Memory B cell (primary cell): ENCODE data around the gene KBTBD7.
"Not testable (repeated sequence)": the region's sequence is repeated elsewhere in the genome, so short reads cannot be mapped to it uniquely, and the experiment has no call there.

Source experiments
- ATAC-seq: fragments of 150-1000 bp; cut with Tn5 transposase; 2 replicates; pipeline ENCODE4 v1.10.0; 2021; ENCODE audit warnings: low read depth, mild to moderate bottlenecking, moderate library complexity
- DNase-seq, 2 donors: peaks; one replicate each; pipeline ENCODE4 v3.0.0; 2022; ENCODE audit warnings: low spot score in 2 of 2
- H3K27ac Mint-ChIP-seq: one replicate; pipeline ENCODE4 v1.8.0; 2022; ENCODE audit warnings: mild to moderate bottlenecking, moderate library complexity, mixed read lengths
- H3K27me3 Mint-ChIP-seq: one replicate; pipeline ENCODE4 v1.8.0; 2022; ENCODE audit warnings: mixed read lengths
- H3K36me3 Mint-ChIP-seq: one replicate; pipeline ENCODE4 v1.8.0; 2022; ENCODE audit warnings: mild to moderate bottlenecking, mixed read lengths
- H3K4me1 Mint-ChIP-seq: one replicate; pipeline ENCODE4 v1.8.0; 2022; ENCODE audit warnings: mixed read lengths
- H3K4me3 Mint-ChIP-seq: one replicate; pipeline ENCODE4 v1.8.0; 2022; ENCODE audit warnings: mild to moderate bottlenecking, moderate library complexity, mixed read lengths
- H3K9me3 Mint-ChIP-seq: one replicate; pipeline ENCODE4 v1.8.0; 2022; ENCODE audit warnings: mixed read lengths

KBTBD7 gene

GRCh38 chr13:41178040-41178439 is 16.3 kb downstream of the KBTBD7 start:
- no peak overlapping the region for H3K4me3 Mint-ChIP-seq
- H3K27ac Mint-ChIP-seq, result no peak overlapping the region
- DNase-seq (no peak), ATAC-seq (no peak)
- no peaks in the 10 kb centered on the region for H3K27me3 Mint-ChIP-seq
- H3K9me3 Mint-ChIP-seq, result peaks cover 8% of the 10 kb centered on the region
- H3K36me3 Mint-ChIP-seq, result peaks cover 14% of the 10 kb centered on the region
- no peaks in the 10 kb centered on the region for H3K4me1 Mint-ChIP-seq

GRCh38 chr13:41177616-41178015 is 16.8 kb downstream of the KBTBD7 start:
- no peaks in the 10 kb centered on the region for H3K27me3 Mint-ChIP-seq
- H3K9me3 Mint-ChIP-seq, result peaks cover 8% of the 10 kb centered on the region
- DNase-seq (no peak), ATAC-seq (no peak)
- H3K4me1 Mint-ChIP-seq, result no peaks in the 10 kb centered on the region
- H3K27ac Mint-ChIP-seq, result no peak overlapping the region
- no peak overlapping the region for H3K4me3 Mint-ChIP-seq
- peaks cover 17% of the 10 kb centered on the region for H3K36me3 Mint-ChIP-seq

- not testable (repeated sequence) for H3K4me3 Mint-ChIP-seq, H3K27me3 Mint-ChIP-seq, H3K4me1 Mint-ChIP-seq, ATAC-seq, H3K27ac Mint-ChIP-seq, DNase-seq, H3K9me3 Mint-ChIP-seq
- peaks cover 21% of the 10 kb centered on the region for H3K36me3 Mint-ChIP-seq
Measured at GRCh38 chr13:41175576-41175975, 18.8 kb downstream of the KBTBD7 start.

- Mint-ChIP-seq H3K4me3 (no peak overlapping the region), H3K4me1 (peaks cover 3% of the 10 kb centered on the region), H3K9me3 (peaks cover 9% of the 10 kb centered on the region), H3K27me3 (no peaks in the 10 kb centered on the region), H3K27ac (no peak overlapping the region), H3K36me3 (peaks cover 11% of the 10 kb centered on the region)
- no peak for ATAC-seq
- no peak for DNase-seq
Measured at GRCh38 chr13:41162151-41162550, 32.2 kb downstream of the KBTBD7 start.

GRCh38 chr13:41159174-41159573 is 35.2 kb downstream of the KBTBD7 start:
- Mint-ChIP-seq H3K4me1 (no peaks in the 10 kb centered on the region), H3K4me3 (no peak overlapping the region), H3K9me3 (peaks cover 3% of the 10 kb centered on the region), H3K27ac (no peak overlapping the region), H3K36me3 (peaks cover 6% of the 10 kb centered on the region), H3K27me3 (no peaks in the 10 kb centered on the region)
- ATAC-seq (no peak), DNase-seq (no peak)

- no peak overlapping the region for H3K4me3 Mint-ChIP-seq
- H3K9me3 Mint-ChIP-seq, result peaks cover 3% of the 10 kb centered on the region
- H3K4me1 Mint-ChIP-seq, result no peaks in the 10 kb centered on the region
- H3K36me3 Mint-ChIP-seq, result peaks cover 6% of the 10 kb centered on the region
- DNase-seq (no peak), ATAC-seq (no peak)
- no peak overlapping the region for H3K27ac Mint-ChIP-seq
- H3K27me3 Mint-ChIP-seq, result no peaks in the 10 kb centered on the region
Measured at GRCh38 chr13:41157048-41157717, 37.2 kb downstream of the KBTBD7 start.

GRCh38 chr13:41156620-41157019 is 37.7 kb downstream of the KBTBD7 start:
- H3K36me3 Mint-ChIP-seq, result peaks cover 12% of the 10 kb centered on the region
- ATAC-seq (no peak), DNase-seq (no peak)
- peaks cover 7% of the 10 kb centered on the region for H3K9me3 Mint-ChIP-seq
- H3K4me1 Mint-ChIP-seq, result no peaks in the 10 kb centered on the region
- no peaks in the 10 kb centered on the region for H3K27me3 Mint-ChIP-seq
- no peak overlapping the region for H3K4me3 Mint-ChIP-seq
- no peak overlapping the region for H3K27ac Mint-ChIP-seq

GRCh38 chr13:41154042-41154441 is 40.3 kb downstream of the KBTBD7 start:
- Mint-ChIP-seq H3K4me3 (no peak overlapping the region), H3K36me3 (peaks cover 30% of the 10 kb centered on the region)
- no peak for ATAC-seq

GRCh38 chr13:41152005-41152404 is 42.4 kb downstream of the KBTBD7 start:
- Mint-ChIP-seq H3K4me3 (no peak overlapping the region), H3K27me3 (no peaks in the 10 kb centered on the region), H3K9me3 (peaks cover 26% of the 10 kb centered on the region), H3K36me3 (peaks cover 38% of the 10 kb centered on the region), H3K27ac (no peak overlapping the region), H3K4me1 (no peaks in the 10 kb centered on the region)
- DNase-seq (no peak), ATAC-seq (no peak)

More at GRCh38 chr13:41154042-41154441, 40.3 kb downstream of the KBTBD7 start:
- H3K9me3 Mint-ChIP-seq, result peaks cover 19% of the 10 kb centered on the region
- H3K4me1 Mint-ChIP-seq, result no peaks in the 10 kb centered on the region
- no peaks in the 10 kb centered on the region for H3K27me3 Mint-ChIP-seq
- no peak for DNase-seq
- no peak overlapping the region for H3K27ac Mint-ChIP-seq

GRCh38 chr13:41150058-41150457 is 44.3 kb downstream of the KBTBD7 start:
- no peaks in the 10 kb centered on the region for H3K4me1 Mint-ChIP-seq
- no peak overlapping the region for H3K27ac Mint-ChIP-seq
- DNase-seq, result no peak
- no peak overlapping the region for H3K4me3 Mint-ChIP-seq
- no peaks in the 10 kb centered on the region for H3K27me3 Mint-ChIP-seq
- no peak for ATAC-seq
- H3K36me3 Mint-ChIP-seq, result peaks cover 45% of the 10 kb centered on the region
- H3K9me3 Mint-ChIP-seq, result peaks cover 27% of the 10 kb centered on the region

GRCh38 chr13:41148419-41149283 is 45.7 kb downstream of the KBTBD7 start:
- ATAC-seq, result no peak
- Mint-ChIP-seq H3K27ac (no peak overlapping the region), H3K36me3 (peaks cover 45% of the 10 kb centered on the region), H3K4me3 (no peak overlapping the region), H3K9me3 (peaks cover 27% of the 10 kb centered on the region), H3K4me1 (no peaks in the 10 kb centered on the region), H3K27me3 (no peaks in the 10 kb centered on the region)
- no peak for DNase-seq

- Mint-ChIP-seq H3K4me3 (no peak overlapping the region), H3K27ac (no peak overlapping the region), H3K4me1 (no peaks in the 10 kb centered on the region), H3K9me3 (peaks cover 16% of the 10 kb centered on the region), H3K27me3 (no peaks in the 10 kb centered on the region), H3K36me3 (peaks cover 28% of the 10 kb centered on the region)
- ATAC-seq, result no peak
- DNase-seq, result no peak
Measured at GRCh38 chr13:41145136-41145908, 49.0 kb downstream of the KBTBD7 start.

GRCh38 chr13:41144576-41144975 is 49.8 kb downstream of the KBTBD7 start:
- Mint-ChIP-seq H3K27me3 (no peaks in the 10 kb centered on the region), H3K36me3 (peaks cover 20% of the 10 kb centered on the region), H3K9me3 (peaks cover 11% of the 10 kb centered on the region), H3K27ac (no peak overlapping the region), H3K4me3 (no peak overlapping the region), H3K4me1 (peaks cover 4% of the 10 kb centered on the region)
- no peak for ATAC-seq
- no peak for DNase-seq
